Suppressor macrophage treated with lipopolysaccharide for 1 hour (primary cell): Measurements from ENCODE around the gene HS6ST3.
"Not testable (repeated sequence)": the region's sequence is repeated elsewhere in the genome, so short reads cannot be mapped to it uniquely, and the experiment has no call there.

Source experiments
- DNase-seq, 3 donors: peaks; one replicate each; pipeline ENCODE4 v3.0.0-alpha.2; 2020 to 2022

Gene HS6ST3

DNA sequence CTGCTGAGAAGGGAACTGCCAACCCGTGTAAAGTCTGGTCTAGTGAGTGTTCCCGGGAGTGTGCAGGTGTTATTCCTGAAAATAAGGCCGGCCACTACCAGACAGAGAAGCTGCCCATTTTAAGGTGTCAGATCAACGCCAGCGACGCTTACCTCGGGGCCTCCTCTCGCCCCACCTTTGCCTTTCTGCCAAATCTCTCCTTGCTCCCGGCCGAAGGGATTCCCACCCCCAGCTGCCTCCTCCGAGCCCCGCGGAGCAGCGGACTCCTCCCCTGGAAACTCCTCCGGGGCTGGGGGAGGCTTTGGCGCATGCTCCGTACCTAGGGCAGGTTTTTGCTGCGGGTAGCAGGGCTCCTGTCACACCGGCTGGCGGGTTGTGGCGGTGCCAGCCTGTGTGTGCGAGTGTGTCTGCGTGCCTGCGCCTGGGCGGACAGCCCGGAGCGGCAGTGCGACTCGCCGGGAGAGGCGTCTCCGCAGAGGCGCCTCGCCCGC, at the start of gene HS6ST3:
TSS of gene HS6ST3 (plus strand) at position 359 of the 491 bp plus-strand sequence.
- DNase-seq, result peak in 1 of 3 donors; percentile 1

DNA sequence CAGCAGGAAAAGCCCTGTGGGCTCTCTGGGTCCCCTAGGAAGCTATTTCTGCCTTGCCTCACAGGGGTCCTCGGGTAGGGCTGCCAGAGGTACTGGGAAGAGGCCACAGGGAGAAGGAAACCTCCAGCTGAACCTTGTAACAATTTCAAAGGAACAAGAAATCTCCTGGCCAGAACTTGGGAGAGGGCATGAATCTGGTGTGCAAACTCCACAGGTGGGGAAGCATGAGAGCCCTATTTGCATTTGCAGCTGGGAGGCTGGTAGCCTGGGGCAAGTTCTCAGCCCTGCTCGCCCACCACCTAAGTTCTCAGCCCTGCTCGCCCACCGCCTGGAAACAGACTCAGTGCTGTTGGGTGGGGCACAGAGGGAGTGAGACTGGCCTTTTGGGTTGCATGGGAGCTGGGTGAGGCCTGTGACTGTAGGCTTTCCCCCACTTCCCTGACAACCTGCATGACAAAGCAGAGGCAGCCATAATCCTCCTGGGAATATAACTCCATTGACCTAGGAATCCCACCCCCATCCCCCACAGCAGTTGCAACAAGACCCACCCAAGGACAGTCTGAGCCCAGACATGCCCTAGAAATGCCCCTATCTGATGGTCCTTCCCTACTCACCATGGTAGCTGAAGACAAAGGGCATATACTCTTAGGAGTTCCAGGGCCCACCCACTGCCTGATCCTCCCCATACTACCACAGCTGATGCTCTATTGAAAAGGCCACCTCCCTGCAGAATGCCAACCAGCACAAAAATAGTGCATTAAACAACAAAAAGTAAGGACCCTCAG, 48.4 kb upstream of the HS6ST3 start:
- no peak for DNase-seq

DNA sequence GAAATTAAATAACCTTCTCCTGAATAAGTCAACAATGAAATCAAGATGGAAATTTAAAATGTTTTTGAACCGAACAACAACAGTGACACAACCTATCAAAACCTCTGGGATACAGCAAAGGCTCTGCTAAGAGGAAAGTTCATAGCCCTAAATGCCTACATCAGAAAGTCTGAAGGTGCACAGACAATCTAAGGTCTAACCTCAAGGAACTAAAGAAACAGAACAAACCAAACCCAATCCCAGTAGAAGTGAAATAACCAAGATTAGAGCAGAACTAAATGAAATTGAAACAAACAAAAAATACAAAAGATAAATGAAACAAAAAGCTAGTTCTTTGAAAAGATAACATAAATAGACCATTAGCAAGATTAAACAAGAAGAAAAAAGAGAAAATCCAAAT, 45.7 kb upstream of the HS6ST3 start:
- DNase-seq, result no peak

DNA sequence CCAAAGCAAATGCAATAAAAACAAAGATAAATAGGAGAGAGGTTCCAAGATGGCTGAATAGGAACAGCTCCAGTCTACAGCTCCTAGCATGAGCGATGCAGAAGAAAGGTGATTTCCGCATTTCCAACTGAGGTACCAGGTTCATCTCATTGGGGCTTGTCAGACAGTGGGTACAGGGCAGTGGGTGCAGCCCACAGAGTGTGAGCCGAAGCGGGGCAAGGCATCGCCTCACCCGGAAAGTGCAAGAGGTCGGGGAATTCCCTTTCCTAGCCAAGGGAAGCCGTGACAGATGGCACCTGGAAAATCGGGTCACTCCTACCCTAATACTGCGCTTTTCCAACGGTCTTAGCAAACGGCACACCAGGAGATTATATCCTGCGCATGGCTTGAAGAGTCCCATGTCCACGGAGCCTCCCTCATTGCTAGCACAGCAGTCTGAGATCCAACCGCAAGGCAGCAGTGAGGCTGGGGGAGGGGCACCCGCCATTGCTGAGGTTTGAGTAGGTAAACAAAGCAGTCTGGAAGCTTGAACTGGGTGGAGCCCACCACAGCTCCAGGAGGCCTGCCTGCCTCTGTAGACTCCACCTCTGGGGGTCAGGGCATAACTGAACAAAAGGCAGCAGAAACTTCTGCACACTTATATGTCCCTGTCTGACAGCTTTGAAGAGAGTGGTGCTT, 43.3 kb upstream of the HS6ST3 start:
- not testable (repeated sequence) for DNase-seq

DNA sequence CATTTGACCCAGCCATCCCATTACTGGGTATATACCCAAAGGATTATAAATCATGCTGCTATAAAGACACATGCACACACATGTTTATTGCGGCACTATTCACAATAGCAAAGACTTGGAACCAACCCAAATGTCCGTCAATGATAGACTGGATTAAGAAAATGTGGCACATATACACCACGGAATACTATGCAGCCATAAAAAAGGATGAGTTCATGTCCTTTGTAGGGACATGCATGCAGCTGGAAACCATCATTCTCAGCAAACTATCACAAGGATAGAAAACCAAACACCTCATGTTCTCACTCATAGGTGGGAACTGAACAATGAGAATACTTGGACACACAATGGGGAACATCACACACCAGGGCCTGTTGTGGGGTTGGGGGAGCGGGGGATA, 39.0 kb upstream of the HS6ST3 start:
- DNase-seq, result not testable (repeated sequence)

DNA sequence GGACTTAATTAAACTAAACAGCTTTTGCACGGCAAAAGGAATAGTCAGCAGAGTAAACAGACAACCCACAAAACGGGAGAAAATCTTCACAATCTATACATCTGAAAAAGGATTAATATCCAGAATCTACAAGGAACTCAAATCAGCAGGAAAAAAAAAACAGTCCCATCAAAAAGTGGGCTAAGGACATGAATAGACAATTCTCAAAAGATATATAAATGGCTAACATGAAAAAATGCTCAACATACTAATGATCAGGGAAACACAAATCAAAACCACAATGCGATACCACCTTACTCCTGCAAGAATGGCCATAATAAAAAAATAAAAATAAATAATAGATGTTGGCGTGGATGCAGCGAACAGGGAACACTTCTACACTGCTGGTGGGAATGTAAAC, 38.4 kb upstream of the HS6ST3 start:
- not testable (repeated sequence) for DNase-seq

DNA sequence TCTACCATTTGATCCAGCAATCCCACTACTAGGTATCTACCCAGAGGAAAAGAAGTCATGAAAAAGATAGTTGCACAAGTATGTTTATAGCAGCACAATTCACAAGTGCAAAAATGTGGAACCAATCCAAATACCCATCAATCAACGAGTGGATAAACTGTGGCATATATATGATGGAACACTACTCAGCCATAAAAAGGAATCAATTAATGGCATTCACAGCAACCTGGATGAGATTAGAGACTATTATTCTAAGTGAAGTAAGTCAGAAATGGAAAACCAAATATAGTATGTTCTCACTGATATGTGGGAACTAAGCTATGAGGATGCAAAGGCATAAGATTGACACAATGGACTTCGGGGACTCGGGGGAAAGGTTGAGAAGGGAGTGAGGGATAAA, 38.0 kb upstream of the HS6ST3 start:
- not testable (repeated sequence) for DNase-seq

DNA sequence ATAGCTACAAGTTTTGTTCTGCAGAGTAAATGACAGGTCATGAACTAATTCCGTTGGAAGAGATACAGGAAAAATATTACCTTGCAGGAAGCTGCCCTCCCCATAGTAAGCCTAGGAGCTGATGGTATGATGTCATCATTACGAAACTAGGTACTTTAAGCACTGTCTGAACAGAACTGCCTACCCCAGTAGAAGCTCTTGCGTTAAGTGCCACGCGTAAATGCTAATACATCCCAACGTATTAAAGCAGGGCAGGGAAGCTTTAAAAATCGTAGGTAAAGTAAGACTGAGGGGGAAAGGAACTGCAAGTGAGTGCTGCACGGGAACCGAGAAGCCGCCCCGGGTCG, 37.3 kb upstream of the HS6ST3 start:
- DNase-seq, result peak in 2 of 3 donors; percentile 67 to 70

DNA sequence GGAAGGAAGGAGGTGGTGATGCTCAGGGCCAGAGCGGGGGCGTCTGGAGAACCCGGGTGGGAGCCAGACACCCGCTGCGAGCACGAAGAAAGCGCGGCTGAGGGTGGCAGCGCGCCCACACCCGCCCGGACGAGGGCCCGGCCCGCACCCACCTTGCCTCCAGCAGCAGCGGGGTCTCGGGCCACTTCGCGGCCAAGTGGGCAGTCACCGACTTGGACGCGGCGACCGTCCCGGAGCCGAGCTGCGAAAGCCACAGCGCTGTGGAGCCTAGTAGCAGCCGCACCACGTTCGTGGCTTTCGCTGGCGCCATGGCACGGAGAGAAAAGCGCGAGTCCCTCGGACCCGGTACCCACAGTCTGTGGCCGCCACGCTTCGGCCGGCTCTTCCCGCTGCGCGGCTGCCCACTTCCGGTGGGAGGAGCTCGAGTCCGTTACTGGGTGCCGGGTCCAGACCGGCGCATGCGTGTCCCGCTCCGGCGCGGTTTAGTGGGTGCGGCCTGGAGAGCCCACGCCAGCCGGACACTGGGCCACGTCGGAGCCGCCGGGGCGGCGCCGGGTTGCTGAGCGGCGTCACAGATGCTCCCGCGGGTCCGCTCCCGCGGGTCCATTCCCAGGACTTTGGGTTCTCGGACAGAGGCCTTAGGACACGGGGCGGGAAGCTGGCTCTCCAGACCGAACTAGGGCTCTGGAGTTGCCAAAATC, 36.8 kb upstream of the HS6ST3 start, which contains the start of gene UGGT2:
TSS of gene UGGT2 (minus strand) at position 399 of the 701 bp plus-strand sequence. CDS start at position 310, 89 bp downstream.
- DNase-seq, result peak; percentile 95 to 98 (median 98)

DNA sequence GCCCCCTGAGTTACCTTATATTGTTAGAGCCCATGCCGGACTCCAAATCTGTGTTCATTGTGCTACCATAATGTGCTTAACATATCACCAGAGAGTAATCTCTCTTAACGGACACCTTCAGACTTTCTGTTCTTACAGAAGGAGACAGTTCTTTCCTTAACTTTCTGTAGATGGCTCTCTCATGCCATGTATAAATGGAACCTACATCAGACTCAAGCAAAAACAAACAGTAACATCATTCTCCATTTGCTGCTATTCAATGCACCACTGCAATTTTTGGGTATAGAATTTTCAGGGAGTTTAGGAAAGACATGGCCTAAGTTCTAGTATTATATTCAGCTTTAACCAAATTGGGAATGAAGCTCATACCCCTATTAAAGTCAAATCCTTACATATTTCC, 24.1 kb upstream of the HS6ST3 start:
- DNase-seq, result no peak

DNA sequence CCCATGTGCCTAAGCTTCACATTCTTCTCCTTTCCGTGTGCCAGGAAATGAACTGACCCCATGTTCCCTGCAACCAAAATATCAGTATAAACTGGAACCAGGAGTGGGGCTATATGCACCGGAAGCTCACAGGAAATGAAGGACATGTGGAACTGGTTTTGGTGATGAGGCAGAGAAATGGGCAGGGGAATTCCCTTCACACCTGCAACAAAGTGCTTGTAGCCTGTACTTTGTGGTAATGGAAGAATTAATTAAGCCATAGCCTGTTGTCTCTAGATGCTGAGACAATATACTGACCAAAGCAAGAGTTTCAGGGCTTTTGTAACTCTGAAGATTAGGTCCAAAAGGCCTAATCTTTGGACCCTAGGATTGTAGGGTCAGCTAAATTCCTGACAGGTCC, 21.2 kb upstream of the HS6ST3 start:
- DNase-seq, result no peak

DNA sequence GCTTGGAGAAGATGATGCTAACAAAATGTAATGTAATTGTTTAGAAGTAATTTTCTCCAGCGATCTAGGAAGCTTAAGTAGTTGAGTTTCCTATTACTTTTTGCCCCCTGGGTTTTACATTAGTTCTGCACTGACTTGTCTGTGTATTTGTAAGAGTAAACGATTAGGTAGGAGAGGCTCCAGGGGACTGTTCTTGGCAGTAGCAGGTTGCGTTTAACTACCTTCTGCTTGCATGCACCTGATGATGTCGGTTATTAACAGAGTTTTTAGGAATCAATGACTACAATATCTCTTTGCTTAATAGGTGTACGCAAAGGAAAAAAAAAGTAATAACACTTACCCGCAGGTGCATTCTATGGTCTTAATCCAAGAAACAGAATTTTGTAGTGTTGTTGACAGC, 18.4 kb upstream of the HS6ST3 start:
- no peak for DNase-seq

DNA sequence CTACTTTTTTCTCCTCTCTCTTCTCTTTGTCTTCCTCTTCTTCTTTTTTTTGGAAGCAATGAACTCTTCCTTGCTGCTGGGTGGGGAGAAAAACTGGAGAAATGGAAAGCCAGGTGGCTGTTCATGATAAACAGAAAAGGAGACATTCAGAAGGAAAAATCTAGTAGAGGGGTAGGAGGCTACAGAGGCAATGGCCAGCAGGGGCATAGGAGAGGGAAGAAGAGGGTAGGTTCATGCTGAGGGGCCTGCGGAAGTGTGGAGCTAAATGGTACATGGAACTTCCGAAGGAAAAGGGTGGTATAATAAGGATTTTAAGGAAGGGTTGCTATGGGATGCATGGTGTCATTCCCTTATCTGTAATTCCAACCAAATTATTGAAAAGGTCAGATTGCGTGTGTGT, 17.5 kb upstream of the HS6ST3 start:
- DNase-seq, result no peak

DNA sequence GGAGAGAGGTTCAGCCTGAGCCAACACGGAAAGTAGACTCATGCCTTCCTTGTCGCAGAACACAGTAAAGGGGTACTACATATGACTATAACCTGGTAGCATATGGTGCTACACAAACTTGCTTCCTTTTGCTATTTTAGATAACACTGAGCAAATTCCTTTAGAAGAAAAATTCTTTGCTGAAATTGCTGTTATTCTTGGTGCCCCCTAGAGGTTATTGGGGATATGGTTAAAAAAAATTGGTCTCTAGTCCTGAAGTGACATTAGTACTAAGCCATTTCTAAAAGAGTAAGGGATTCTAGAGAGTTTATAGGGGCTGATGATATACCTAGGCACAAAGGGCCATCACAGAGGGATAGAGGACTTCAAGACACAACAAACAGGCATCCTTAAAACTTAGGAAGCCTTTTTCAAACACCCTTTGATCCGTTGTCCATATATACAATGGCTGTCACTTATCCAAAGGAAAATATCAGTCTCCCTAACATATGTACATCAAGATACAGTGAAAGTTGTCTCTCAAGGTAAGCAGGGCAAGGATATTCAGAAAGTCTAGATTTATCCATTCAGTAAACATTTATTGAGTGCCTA, 13.9 kb upstream of the HS6ST3 start:
- DNase-seq, result peak; percentile 11 to 34 (median 32)

DNA sequence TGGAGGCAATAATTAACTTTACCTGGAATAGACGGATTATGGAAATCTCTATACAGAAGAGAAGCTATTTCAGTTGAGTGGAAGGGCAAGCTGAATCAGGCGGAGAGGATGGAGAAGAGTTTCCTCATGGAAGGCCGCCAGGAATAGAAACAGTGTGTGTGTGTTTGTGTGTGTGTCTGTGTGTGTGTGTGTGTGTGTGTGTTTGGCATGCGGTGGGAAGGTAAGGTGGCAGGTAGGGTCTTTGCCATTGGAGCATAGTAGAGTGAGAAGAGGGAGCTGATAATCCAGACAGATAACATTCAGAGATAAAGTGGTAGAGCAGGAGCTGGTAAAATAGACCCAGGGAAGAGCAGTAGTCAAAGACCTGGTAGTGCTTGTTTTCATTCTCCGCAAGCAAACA, 9.2 kb upstream of the HS6ST3 start:
- DNase-seq, result no peak

DNA sequence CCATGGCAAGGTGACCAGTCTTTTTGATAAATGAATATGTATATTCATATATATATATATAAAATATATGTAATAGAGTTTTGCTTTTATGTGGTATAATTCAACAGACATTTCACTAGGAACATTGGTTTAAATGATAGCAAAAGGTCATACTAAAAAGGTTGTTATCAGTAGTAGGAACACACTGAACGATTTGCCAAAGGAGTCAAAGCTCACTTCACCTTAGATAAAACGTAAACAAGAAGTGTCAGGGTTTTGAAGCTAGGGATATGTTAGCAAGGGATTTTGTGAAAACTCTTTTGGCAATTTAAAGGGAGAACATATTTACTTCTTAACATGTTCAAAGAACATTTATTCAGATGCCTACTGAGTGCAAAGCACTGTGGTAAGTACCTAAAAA, 8.0 kb upstream of the HS6ST3 start:
- no peak for DNase-seq

DNA sequence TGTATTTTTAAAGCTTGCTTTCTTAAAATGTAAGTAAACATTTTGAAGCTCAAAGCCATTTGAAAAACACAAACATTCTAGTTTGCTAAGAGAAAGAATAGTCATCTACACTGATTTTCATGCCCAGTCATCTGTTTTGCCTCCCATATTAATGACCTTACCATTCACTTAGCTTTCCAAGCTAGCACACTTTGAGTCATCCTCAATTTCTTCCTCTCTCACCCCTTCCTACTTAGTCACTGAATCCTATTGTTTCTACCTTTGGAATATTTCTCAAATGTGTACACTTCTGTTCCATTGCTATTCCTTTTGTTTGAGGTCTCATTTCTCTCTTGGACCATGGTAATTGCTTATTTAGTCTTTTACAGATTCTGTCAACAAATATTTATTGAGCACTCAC, 7.3 kb upstream of the HS6ST3 start:
- no peak for DNase-seq

DNA sequence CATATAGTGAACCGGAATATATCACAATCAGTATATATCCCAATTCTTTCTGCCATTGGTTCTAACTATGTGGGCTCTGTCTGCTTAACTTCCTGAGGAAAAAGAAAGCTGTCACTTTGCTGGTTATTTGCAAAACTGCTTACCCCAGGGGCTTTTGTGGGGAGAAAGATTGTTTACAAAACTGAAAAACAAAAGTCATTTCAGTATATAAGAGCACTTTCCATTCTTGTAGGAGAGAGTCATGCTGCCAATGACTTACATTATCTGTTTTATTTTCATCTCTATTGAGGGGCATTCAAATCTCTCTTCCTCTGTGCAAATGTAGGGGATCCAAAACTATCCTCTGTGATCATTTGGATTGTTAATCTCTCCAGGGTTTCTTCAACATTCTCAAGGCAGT, 3.2 kb upstream of the HS6ST3 start:
- no peak for DNase-seq

DNA sequence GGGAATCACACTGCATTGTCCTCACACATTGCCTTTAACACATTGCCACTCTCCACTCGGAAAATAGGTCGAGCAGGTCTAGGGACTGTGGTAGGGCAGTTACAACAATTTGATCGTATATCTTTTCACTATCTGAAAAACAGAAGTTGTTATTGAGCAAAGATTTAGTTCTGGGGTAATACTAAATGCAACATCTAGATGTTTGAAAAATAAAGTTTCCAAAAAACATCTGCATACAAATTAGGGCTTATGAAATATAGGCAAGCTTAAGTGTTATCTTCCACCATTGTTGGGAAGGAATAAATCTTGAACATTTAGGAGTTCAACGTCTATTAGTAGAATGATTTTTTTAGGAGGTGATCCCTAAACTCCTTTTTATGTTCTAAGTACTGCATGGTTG, 768 bp upstream of the HS6ST3 start:
- no peak for DNase-seq

DNA sequence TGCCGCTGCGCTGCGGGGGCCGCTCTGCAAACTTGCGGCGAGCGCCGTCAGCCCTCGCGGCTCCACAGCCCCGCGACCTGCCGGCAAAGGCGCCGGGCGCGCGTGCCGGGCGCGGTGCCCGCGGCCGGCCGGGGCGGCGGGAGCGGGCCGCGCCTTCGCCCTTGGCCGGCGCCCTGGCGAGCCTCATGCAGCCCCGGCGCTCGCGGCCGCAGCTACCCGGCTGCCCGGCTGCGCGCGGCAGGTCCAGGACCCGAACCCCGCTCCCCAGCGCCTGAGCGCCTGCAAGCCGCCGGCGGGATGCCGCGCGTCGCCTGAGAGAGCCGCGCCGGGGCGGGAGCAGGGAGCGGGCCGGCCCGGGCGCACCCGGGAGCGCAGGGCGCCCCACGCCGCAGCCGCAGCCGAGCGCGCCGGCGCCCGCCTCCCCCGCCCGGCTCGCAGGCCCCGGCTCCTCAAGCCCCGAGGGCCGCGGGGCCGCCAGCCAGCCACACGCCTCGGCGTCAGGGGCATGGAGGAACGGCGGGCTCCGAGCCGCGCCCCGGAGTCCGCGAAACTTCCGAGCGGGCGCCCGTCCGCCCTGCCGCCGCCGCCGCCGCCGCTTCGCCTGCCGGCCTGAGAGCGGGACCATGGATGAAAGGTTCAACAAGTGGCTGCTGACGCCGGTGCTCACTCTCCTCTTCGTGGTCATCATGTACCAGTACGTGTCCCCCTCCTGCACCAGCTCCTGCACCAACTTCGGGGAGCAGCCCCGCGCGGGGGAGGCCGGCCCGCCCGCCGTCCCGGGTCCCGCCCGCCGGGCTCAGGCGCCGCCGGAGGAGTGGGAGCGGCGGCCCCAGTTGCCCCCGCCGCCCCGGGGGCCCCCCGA, 564 bp downstream of the HS6ST3 start:
- peak in 2 of 3 donors; percentile 7 to 38 for DNase-seq

DNA sequence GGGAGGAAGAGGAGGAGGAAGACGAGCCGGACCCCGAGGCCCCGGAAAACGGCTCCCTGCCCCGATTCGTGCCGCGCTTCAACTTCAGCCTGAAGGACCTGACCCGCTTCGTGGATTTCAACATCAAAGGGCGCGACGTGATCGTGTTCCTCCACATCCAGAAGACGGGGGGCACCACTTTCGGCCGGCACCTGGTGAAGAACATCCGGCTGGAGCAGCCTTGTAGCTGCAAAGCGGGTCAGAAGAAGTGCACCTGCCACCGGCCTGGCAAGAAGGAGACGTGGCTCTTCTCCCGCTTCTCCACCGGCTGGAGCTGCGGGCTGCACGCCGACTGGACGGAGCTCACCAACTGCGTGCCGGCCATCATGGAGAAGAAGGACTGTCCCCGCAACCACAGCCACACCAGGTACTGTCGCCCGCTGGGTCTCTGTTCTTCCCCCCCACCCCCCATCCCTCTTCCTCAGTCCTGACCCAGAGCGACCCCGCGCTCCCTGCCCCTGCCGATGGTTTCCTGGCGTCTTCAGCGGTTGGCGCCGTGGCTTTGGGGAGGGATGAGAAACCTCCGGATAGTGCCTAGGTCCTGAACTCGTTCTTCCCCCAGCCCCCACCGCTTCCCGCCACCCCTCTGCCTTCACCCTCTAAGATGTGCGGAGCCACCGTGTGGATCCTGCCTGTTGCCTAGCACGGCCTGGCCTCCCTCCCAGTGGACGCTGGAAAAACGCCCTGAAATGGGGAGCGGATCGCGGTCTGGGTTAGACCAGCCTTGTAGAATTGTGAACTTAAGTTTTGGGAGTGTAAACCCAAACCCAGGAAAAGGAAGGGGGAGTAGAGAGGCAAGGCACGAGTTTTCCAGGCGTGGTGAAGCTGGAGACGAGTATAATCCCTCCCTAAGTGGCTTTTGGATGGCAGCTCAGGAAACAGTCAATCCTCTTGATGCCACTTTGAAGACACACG, 1.5 kb downstream of the HS6ST3 start:
- DNase-seq, result no peak
